Inferior parietal cortex (tissue), 1 donor: ENCODE measurements around the gene RAB31.
A peak's percentile ranks its signal among the peaks of the same experiment; 100 is the strongest.

Experiments used
- DNase-seq: peaks from one replicate; pipeline ENCODE4 v3.0.0-alpha.2; 2016; ENCODE audit errors: extremely low spot score

RAB31 gene

DNA sequence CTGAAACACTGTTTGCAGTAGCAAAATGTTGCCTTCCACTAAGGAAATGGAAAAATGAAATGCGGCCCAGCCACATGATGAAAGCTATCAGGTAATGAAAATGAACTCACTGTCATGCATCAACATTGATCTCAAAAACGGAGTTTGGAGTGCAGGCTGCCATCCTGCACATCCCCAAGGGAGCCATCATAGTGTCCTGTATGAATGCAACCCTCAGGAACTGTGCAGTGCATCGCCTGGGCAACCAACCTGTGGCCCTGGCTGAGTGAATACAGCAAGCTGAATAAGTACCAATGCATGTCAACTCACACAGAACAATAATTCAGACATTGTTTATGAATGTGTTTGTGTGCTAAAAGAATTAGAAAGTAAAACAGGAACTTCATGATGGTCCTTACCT is 154.6 kb downstream of the RAB31 start:
- no peak for DNase-seq

GRCh38 chr18:9863282-9863681 is 155.2 kb downstream of the RAB31 start:
- DNase-seq = no peak

DNA sequence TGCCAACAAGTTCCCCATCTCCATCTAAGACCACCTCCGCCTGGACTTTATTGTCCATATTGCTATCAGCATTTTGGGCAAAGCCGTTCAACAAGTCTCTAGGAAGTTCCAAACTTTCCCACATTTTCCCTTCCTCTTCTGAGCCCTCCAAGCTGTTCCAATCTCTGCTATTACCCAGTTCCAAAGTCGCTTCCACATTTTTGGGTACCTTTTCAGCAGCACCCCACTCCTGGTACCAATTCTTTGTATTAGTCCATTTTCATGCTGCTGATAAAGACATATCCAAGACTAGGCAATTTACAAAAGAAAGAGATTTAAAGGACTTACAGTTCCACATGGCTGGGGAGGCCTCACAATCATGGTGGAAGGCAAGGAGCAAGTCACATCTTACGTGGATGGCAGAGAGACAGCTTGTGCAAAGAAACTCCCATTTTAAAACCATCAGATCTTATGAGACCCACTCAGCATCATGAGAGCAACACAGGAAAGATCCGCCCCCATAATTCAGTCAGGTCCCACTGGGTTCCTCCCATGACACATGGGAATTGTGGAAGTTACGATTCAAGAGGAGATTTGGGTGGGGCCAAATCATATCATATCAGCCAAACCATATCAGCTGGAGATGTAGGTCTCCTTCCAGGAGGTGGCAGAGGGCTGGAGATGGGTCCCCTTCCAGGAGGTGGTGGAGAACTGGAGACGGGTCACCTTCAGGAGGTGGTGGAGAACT is 157.8 kb downstream of the RAB31 start:
- DNase-seq = no peak

DNA sequence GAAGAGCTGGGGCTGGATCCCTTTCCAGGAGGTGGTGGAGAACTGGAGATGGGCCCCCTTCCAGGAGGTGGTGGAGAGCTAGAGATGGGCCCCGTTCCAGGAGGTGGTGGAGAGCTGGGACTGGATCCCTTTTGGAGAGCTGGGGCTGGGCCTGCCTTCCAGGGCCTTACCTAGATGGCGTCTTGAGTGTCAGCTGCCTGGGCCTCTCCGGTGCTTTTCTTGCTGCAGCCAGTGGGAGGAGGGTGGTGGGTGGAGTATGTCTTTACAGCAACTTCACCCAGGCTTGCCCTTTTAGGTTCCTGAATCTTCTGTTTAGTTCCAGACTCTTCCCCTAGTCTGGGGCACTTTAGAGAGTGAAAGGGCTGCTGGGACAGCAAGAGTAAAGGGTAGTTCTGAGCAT is 158.5 kb downstream of the RAB31 start:
- DNase-seq = no peak

DNA sequence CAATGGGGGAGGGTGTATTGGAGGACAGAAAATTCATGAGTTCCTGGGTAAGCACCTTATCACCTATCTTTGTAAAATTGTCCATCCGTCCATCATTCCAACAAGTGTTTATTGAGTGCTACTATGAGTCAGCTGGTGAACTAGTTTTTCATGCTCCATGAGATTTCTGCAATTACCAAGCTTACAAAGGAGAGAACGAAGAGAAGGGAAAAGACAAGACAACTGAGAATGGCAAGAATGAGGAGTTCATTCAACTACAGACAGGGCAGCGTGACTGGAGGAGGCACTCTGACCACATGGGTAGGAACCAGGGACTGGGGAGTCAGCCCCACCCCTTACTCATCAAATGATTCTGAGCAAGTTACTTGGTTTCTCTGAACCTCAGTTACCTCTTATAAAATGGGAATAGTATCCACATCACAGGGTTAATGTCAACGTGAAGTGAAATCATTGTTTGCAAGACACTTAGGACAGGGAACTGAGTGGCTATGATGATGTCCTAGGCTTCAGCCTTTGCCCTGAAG is 159.0 kb downstream of the RAB31 start:
- DNase-seq = no peak

- DNase-seq = no peak
Measured at GRCh38 chr18:9868857-9869714, 161.0 kb downstream of the RAB31 start.

DNA sequence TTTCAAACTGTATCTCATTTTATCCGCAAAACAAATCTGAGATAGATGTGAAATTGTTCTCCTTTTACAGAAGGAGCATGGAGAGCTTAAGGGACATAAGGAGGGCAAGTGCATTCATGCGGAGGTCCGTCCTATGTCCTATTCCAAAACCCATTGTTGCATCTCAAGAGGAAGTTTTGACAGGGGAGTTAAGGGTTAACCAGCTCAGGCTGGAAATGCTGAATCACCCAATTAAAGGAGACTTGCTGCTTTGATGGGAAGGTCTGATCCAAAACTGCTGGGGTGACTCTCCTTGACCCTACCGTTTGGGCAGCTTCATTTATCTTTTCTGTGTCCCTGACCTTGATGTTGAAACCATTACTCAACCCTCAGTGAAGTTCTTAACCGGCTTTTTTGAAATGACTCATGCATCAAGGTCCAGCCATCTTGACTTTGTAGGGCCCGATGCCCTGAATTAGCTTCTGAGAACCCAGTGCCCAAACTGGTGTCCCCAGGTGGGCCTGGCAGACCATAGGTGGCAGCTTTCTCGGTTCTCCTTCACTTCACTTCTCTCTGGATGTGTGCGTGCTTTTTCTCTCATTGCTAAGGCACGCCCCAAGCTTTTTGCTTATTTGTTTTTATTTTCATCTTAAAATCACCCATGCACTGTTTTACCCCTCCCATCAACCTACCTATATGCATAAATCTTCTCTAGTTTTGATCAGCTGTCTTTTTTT is 161.8 kb downstream of the RAB31 start:
- peak; percentile 44 for DNase-seq

DNA sequence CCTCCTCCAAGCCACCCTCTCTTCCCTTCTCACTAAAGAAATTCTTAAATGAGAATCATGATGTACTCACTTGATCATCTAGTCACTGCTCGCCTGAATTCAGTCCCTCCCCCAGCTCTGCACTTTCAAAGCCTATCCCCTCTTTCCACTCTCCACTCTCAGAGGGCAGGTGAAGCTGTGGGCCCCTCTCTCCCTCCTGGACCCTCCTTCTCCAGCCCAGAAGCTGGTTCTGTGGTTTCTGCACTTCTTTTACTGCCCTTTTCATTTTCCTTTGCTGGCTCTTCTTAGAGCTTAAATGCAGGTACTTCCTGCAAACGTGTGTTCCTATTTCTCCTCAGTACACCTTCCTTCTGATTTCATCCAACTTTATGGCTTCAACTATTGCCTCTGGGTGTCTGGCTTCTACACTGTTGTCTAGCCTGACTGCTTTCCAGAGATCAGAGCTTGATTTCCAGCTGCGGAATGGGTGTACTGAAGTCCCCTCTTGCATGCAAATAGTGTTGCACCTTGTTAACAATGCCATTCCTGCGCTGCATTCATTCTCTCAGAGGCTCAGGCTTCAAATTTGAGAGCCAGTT is 162.4 kb downstream of the RAB31 start:
- DNase-seq = no peak

DNA sequence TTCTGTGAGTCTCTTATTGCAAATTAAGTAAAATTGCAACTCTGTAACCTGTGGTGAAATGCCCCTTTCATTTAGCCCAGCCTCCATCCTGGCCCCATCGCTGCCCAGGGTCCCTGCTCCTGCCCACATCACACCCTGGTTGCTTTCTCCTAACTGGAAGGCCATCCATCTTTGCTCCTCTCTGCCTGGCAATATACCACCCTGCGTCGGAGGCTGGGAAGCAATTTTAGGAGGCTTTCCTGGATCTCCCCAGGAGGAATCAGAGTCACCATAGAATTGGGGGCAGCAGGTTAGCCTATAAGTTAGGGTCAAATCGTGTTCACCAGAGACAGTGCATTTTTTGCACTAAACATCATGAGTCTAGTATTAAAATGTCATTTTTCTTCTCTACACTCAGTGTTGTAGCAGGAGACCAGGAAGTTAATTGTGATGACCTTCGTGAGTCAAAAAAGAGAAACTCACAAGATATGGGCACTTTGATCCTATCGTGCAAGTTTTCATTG is 163.2 kb downstream of the RAB31 start:
- DNase-seq = no peak

DNA sequence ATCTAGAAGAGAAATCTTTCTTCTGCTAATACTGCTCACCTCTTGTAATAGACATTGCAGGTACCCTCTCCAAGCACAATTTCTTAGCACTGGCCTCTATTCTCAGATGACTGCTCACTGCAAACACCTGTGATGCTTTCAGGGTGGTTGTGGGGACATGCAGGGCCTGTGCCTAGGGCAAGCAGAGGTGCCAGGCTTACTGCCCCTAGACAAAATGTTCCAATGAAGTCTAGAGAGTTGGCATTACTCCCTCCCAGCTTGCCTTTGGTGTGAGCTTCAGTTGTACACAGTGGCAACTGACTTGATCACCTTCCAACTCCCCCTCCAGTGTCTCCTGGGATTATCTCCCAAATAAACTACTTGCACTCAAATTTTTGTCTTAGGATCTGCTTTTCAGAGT is 164.7 kb downstream of the RAB31 start:
- no peak for DNase-seq

GRCh38 chr18:9874728-9875127 is 166.6 kb downstream of the RAB31 start:
- DNase-seq = no peak

GRCh38 chr18:9876212-9876866 is 168.2 kb downstream of the RAB31 start:
- no peak for DNase-seq

DNA sequence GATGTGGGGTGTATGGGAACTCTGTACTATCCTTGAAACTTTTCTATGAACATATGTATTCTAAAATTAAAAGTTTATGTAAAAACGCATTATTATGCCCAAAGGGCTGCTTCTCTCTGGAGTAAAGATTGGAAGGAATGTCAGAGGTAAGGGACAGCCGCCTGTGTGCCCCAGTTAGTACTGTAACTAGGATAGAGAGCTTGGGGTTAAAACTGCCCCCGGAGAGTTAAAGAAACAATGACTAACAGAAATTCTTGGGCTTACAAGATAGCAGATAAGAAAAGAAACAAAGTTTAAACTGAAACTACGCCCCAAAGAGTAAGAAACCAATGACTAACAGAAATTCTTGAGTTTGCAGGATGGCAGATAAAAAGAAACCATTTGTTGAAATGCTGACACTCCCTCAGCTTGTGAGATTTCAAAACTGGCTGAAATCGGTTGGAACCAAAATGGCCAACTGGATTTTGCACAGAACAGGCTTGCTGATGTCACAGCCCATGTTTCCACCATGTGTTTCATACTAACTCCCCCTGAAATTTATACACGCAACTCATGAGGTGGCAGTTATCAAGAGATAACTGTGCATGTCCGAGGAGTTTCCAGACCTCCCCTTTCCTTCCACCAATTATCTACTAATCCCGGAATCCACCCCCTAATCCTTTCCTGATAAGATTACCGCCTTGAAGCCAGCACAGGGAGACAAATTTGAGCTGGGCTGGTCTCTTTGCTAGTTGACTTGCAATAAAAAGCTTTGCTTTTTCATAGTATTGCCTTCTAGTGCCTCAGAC is 169.0 kb downstream of the RAB31 start:
- peak; percentile 57 for DNase-seq

DNA sequence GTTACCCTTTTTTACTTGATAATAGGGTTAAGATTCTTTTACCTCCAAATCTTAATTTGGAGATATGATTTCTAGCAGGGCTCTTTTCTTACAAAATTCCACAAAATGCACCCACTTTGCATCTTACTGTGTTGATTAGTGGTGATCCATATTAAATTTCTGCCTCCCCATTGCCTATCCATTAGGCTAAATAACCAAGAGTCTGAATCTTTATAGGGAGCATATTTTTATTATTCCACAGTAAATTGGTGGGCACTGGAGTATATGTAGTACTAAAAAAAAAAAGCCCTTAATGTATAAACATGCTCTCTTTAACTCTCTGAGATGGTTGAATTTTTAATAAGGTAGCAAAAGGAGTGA is 169.5 kb downstream of the RAB31 start:
- no peak for DNase-seq

DNA sequence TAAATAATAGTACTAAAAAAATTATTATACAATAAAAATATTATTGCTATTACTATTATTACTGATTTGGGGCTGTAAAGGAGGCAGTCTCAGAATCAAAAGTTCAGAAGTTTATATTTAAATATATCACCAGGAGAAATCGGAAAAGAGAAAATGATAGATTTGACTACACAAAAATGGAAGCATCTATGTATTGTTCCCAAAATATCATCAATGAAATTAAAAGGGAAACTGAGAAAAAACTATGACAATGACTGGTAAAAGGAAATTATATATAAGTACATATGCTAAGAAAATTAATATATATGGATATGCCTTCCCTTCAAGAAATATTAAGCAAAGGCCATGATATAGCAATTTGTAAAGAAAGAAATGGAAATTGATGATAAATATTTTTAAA is 170.0 kb downstream of the RAB31 start:
- no peak for DNase-seq

DNA sequence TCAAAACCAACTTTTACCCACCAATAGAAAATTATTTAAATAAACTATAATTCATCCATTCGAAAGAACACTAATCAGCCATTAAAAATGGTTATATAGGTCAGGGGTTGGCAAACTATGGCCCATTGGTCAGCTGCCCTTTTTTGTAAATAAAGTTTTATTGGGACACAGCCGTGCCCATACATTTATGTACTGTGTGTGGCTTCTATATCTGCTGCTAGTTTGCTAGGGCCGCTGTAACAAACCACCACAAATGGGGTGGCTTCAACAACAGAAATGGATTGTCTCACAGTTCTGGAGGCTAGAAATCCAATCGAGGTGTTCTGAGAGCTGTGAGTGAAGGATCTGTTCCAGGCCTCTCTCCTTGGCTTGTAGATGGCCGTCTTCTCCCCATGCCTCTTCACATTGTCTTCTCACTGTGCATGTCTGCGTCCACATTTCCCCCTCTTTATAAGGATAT is 170.7 kb downstream of the RAB31 start:
- DNase-seq = no peak

DNA sequence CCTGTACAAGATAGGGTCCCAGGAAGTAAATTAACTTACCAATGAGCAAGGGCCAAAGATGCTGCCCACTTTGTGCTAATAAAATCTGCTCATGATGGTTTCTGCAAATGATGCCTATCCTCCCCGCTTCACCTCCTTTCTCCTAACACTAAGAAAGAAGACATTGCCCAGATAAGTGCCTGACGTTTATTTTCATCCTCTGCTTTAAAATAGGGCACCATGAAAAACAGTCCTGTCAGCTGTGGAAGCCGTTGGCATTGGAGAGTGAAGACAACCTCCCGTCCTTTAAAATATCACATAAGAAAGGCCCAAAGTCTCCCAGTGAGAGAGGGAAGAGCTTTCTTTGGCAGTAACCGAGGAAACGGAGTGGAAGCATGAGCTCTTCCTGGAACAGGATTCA is 176.0 kb downstream of the RAB31 start:
- DNase-seq = no peak

DNA sequence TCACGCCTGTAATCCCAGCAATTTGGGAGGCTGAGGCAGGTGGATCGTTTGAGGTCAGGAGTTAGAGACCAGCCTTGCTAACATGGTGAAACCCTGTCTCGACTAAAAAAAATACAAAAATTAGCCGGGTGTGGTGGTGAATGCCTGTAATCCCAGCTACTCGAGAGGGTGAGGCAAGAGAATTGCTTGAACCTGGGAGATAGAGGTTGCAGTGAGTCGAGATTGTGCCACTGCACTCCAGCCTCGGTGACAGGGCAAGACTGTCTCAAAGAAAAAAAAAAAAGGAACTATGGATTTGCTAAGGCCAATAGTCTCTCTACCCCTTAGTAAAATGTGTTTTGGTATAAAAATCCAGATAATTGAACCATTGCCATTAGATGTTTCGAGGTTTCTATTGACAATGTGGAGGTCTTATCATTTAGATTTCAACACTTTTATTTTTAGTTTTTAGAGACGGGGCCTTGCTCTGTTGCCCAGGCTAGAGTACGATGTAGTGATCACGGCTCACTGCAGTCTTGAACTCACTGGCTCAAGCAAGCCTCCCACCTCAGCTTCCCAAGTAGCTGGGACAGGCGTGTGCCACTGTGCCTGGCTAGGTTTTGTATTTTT is 176.5 kb downstream of the RAB31 start:
- DNase-seq = no peak

GRCh38 chr18:9885170-9886004 is 177.3 kb downstream of the RAB31 start, which contains the start of gene TXNDC2:
TXNDC2 (plus strand) TSS chr18:9885973; CDS start chr18:9886681, 708 bp downstream.
- no peak for DNase-seq
